Body of pancreas (tissue), 4 donors: ENCODE results near the gene GNL3.

Experiments
- POLR2A ChIP-seq, 3 donors: fragments of 450-650 bp; IDR thresholded peaks; one replicate each; pipeline ENCODE4 v1.6.1; 2016; ENCODE audit warnings: antibody characterized with exemption in 3 of 3, mild to moderate bottlenecking in 2 of 3
- TF ChIP-seq, protein P1 (sequence below), 7 experiments: fragments of 450-650 bp in 4 of 7; fragments of 200-600 bp in 3 of 7; sonication (generic) in 3 of 7; IDR thresholded peaks; one replicate each; pipeline ENCODE4 v1.5.1; 2016 to 2019; ENCODE audit warnings: antibody characterized with exemption in 7 of 7

DNA sequence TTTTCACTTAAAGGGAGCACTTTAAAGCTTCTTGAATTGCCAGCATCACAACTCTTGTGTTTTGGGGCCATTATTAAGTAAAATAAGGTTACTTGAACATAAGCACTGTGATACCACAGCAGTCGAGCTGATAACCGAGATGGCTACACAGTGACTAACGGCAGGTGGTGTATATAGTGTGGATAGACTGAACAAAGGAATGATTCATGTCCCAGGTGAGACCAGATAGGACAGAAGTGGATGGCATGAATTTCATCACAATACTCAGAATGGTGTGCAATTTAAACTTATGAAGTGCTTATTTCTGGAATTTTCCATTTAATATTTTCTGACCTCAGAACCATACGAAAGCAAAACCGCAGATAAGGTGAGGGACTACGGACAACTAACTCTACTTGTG is 40.3 kb upstream of the GNL3 start:
- TF ChIP-seq, protein P1, sequence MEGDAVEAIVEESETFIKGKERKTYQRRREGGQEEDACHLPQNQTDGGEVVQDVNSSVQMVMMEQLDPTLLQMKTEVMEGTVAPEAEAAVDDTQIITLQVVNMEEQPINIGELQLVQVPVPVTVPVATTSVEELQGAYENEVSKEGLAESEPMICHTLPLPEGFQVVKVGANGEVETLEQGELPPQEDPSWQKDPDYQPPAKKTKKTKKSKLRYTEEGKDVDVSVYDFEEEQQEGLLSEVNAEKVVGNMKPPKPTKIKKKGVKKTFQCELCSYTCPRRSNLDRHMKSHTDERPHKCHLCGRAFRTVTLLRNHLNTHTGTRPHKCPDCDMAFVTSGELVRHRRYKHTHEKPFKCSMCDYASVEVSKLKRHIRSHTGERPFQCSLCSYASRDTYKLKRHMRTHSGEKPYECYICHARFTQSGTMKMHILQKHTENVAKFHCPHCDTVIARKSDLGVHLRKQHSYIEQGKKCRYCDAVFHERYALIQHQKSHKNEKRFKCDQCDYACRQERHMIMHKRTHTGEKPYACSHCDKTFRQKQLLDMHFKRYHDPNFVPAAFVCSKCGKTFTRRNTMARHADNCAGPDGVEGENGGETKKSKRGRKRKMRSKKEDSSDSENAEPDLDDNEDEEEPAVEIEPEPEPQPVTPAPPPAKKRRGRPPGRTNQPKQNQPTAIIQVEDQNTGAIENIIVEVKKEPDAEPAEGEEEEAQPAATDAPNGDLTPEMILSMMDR (IDR thresholded peaks at IDR 0.05) = no peak
- TF ChIP-seq POLR2A (IDR thresholded peaks at IDR 0.05) = no peak
